Colonic mucosa (tissue), 4 donors: Measurements from ENCODE around the gene FAM181A. TPM values are rescaled to one million over a fixed set of nuclear protein-coding genes. Genes with fewer than 3 reads are reported as not detected.

ENCODE experiments used
- DNase-seq: peaks from one replicate; pipeline ENCODE4 v3.0.0-alpha.2; 2020
- H3K27ac ChIP-seq: fragments of 200-600 bp; one replicate; pipeline ENCODE4 v1.8.0; 2021
- H3K27me3 ChIP-seq: fragments of 200-600 bp; one replicate; pipeline ENCODE4 v1.8.0; 2021
- H3K36me3 ChIP-seq: fragments of 200-600 bp; one replicate; pipeline ENCODE4 v1.8.0; 2021
- H3K4me1 ChIP-seq: fragments of 200-600 bp; one replicate; pipeline ENCODE4 v1.8.0; 2021; ENCODE audit warnings: mild to moderate bottlenecking
- H3K4me3 ChIP-seq: fragments of 200-600 bp; one replicate; pipeline ENCODE4 v1.8.0; 2021
- H3K9ac ChIP-seq, 2 donors: one replicate each; pipeline ENCODE4 v1.7.0; 2013; ENCODE audit warnings: control low read depth in 2 of 2, low read depth in 2 of 2, low read length in 2 of 2
- H3K9me3 ChIP-seq: fragments of 200-600 bp; one replicate; pipeline ENCODE4 v1.8.0; 2021
- intact Hi-C: fragments of 100-400 bp; cut with DNase I; formaldehyde crosslinking; loops from one replicate; pipeline ENCODE4 v1.14.1; 2022
- total RNA-seq, 2 donors: library from RNA; stranded (reverse); fragmentation: NEBNext Ultra II Directional in 1 of 2; extraction: Animal tissue kit (Norgen Biotek cat#: 25700) in 1 of 2; gene quantifications; one replicate each; pipeline ENCODE4 v1.2.1, GENCODE V29; 2021
- TF ChIP-seq, protein P1 (sequence below): fragments of 200-600 bp; IDR thresholded peaks from one replicate; pipeline ENCODE4 v1.8.0; 2022; ENCODE audit warnings: antibody characterized with exemption, mild to moderate bottlenecking
- donor health status: healthy.
- donor health status: DM: no; HTN: no; CAD: no.
- donor health status: DM: no; HTN: no; CAD: no.

Gene FAM181A
- total RNA-seq, 2 donors from 2014 or later, result not detected

DNA sequence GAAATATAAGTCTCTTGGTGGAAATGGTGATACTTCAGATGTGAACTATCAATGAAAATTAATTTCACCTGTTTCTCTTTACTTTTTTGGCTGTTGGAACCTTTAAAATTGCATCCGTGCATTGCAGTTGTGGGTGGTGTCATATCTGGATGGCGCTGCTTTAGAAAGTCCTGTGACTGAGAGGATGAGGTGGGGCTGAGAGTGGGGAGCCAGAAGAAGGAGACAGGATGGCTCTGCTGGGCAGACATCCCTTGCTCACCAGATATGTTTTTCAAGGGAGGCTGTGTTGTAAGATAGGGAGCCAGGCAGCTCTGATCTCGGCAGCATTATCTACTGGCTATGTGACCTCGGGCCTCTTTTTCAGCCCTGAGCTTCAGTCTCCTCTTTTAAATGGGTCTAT, 36.5 kb downstream of the FAM181A start:
- Histone ChIP-seq H3K4me3 (no peak overlapping the region), H3K36me3 (no peaks in the 10 kb centered on the region), H3K9me3 (no peaks in the 10 kb centered on the region), H3K9ac (no peak overlapping the region), H3K27ac (peak overlapping the region; percentile 52), H3K27me3 (no peaks in the 10 kb centered on the region), H3K4me1 (no peaks in the 10 kb centered on the region)
- intact Hi-C loops, result no loop called here
- TF ChIP-seq, protein P1, sequence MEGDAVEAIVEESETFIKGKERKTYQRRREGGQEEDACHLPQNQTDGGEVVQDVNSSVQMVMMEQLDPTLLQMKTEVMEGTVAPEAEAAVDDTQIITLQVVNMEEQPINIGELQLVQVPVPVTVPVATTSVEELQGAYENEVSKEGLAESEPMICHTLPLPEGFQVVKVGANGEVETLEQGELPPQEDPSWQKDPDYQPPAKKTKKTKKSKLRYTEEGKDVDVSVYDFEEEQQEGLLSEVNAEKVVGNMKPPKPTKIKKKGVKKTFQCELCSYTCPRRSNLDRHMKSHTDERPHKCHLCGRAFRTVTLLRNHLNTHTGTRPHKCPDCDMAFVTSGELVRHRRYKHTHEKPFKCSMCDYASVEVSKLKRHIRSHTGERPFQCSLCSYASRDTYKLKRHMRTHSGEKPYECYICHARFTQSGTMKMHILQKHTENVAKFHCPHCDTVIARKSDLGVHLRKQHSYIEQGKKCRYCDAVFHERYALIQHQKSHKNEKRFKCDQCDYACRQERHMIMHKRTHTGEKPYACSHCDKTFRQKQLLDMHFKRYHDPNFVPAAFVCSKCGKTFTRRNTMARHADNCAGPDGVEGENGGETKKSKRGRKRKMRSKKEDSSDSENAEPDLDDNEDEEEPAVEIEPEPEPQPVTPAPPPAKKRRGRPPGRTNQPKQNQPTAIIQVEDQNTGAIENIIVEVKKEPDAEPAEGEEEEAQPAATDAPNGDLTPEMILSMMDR, result no peak
- no peak for DNase-seq

DNA sequence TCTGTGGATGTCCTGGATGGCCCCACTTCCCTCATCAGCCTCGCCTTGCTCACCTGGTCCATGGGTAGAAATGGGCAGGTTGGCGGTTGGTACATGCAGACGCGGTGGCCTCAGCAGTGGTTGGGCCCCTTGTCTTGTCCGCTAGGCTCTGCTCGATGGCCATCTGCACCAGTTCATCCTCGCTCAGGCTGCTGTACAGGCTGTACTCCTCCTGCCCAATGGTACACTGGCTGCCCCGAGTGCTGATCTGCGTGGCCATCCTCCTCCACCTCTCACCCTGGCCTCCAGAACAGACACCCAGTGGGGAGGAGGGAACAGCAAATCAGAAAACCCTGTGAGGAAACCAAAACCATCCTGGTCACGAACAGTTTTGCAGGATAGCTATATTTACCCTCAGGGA, 37.1 kb downstream of the FAM181A start:
- no peak overlapping the region for H3K4me3 ChIP-seq
- intact Hi-C loops, result no loop called here
- no peaks in the 10 kb centered on the region for H3K27me3 ChIP-seq
- H3K27ac ChIP-seq, result no peak overlapping the region
- no peak for DNase-seq
- H3K4me1 ChIP-seq, result no peaks in the 10 kb centered on the region
- TF ChIP-seq, protein P1, result no peak
- H3K36me3 ChIP-seq, result no peaks in the 10 kb centered on the region
- H3K9ac ChIP-seq, result no peak overlapping the region
- H3K9me3 ChIP-seq, result no peaks in the 10 kb centered on the region

DNA sequence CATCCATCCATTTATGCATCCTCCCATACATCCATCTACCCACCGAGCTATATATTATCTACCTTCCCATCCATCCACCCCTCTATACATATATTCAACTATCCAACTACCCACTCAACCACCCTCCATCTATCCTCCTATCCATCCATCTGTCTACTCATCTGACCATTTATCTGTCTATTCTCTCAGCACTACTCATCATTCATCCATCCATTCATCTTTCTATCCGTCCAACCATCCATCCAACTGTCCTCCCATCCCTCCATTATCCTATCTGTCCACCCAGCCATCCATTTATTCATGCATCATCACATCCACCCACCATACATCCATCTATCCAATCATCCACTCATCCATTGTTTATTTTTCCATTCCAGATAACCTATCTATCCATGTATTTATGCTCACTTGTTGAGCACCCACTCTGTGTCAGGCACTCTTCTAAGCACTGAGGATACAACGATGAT, 37.7 kb downstream of the FAM181A start:
- H3K27me3 ChIP-seq, result no peaks in the 10 kb centered on the region
- no peak for DNase-seq
- H3K9me3 ChIP-seq, result no peaks in the 10 kb centered on the region
- H3K4me1 ChIP-seq, result no peaks in the 10 kb centered on the region
- TF ChIP-seq, protein P1, result no peak
- H3K36me3 ChIP-seq, result no peaks in the 10 kb centered on the region
- intact Hi-C loops, result no loop called here
- no peak overlapping the region for H3K27ac ChIP-seq
- H3K9ac ChIP-seq, result no peak overlapping the region
- H3K4me3 ChIP-seq, result no peak overlapping the region

DNA sequence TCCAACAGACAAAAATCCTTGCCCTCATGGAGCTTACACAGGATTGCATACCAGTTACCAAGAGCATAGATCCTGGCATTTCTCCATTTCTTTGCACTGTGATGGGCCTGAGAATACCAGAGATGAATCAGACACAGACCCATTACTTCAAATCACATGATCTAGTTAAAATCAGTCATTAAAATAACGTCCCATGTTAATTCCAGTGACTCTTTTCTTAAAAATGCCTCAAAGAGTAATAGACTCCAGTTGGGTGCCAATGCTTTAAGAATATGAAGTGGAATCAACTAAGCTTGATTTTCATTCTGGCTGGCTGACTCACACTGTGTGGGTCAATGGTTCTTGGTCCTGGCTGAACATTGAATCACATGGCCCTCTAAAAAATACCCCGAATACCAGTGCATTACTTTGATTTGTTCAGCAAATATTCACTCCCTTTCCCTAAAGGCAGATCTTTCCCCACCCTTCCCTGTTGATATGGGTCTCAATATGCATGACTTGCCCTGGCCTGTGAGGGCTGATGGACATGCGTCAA, 38.2 kb downstream of the FAM181A start:
- intact Hi-C loops, result no loop called here

DNA sequence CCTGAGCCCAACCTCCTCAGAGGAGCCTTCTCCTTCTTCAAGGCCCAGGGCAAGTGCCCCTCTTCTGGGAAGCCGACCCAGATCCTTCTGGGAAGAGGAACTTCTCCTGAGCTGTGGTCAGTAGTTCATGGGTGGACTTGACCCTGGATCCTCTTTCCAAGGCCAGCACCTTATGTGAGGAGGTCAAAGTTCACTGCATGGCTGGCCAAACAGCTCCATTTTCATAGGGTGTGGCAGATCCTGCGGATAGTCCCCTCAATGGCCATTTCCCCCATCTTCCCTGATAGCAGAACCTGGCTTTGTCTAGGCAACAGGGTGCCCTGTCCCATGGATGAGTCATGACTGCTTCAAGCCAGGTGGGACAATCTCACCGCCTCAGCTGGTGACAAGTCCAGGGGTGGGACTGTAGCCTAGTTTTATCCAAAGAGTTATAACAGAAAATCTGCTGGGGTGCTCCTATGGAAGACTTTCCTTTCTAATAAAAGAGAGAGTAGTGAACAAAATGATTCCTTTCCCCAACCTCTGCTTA, 38.9 kb downstream of the FAM181A start:
- Histone ChIP-seq H3K9ac (no peak overlapping the region), H3K36me3 (no peaks in the 10 kb centered on the region), H3K27ac (peak overlapping the region; percentile 17), H3K4me3 (no peak overlapping the region), H3K27me3 (no peaks in the 10 kb centered on the region), H3K4me1 (no peaks in the 10 kb centered on the region), H3K9me3 (no peaks in the 10 kb centered on the region)
- TF ChIP-seq, protein P1, result no peak
- intact Hi-C loops, result no loop called here
- DNase-seq, result no peak

More for the DNA sequence above, 38.2 kb downstream of the FAM181A start:
- no peaks in the 10 kb centered on the region for H3K4me1 ChIP-seq
- no peak for DNase-seq
- peak overlapping the region; percentile 17 for H3K27ac ChIP-seq
- H3K4me3 ChIP-seq, result no peak overlapping the region
- TF ChIP-seq, protein P1, result no peak
- no peaks in the 10 kb centered on the region for H3K27me3 ChIP-seq
- no peak overlapping the region for H3K9ac ChIP-seq
- H3K36me3 ChIP-seq, result no peaks in the 10 kb centered on the region
- H3K9me3 ChIP-seq, result no peaks in the 10 kb centered on the region
